Gastrocnemius medialis (tissue), 4 donors: ENCODE measurements around the gene DPYSL3.

Experiments used
- CTCF ChIP-seq, 5 experiments: fragments of 450-650 bp in 3 of 5; fragments of 200-600 bp in 2 of 5; sonication (generic) in 2 of 5; IDR thresholded peaks in 4 of 5; conservative IDR thresholded peaks in 1 of 5; 1 replicate in 4 of 5; 2 replicates in 1 of 5; pipeline ENCODE4 v1.5.1; 2016 to 2019; ENCODE audit warnings: antibody characterized with exemption in 5 of 5, mild to moderate bottlenecking in 3 of 5, moderate library complexity in 3 of 5
- POLR2A ChIP-seq, 2 donors: fragments of 450-650 bp; IDR thresholded peaks; one replicate each; pipeline ENCODE4 v1.6.1; 2017; ENCODE audit warnings: antibody characterized with exemption in 2 of 2, mild to moderate bottlenecking in 2 of 2, moderate library complexity in 2 of 2

- TF ChIP-seq CTCF (IDR thresholded peaks at IDR 0.05 in 4 of 5, conservative IDR thresholded peaks at IDR 0.05 in 1 of 5) (no peak), POLR2A (IDR thresholded peaks at IDR 0.05) (no peak)
Observed at GRCh38 chr5:147539053-147539452, 29.2 kb upstream of the DPYSL3 start.
